DOHH2 (cell line): ENCODE results near the gene PRELID2.

Experiments
- CTCF ChIP-seq: fragments of 200-600 bp; sonication (generic); IDR thresholded peaks from one replicate; pipeline ENCODE4 v1.5.1; 2014; ENCODE audit warnings: antibody characterized with exemption, mild to moderate bottlenecking, low read depth, low read length; ENCODE audit not compliant: poor library complexity, severe bottlenecking
- EZH2phosphoT487 ChIP-seq: fragments of 200-600 bp; sonication (generic); IDR thresholded peaks from 2 replicates; pipeline ENCODE4 v1.6.1; 2017; ENCODE audit warnings: borderline replicate concordance, mild to moderate bottlenecking, antibody characterized with exemption, low read length, moderate library complexity, mixed read lengths

DNA sequence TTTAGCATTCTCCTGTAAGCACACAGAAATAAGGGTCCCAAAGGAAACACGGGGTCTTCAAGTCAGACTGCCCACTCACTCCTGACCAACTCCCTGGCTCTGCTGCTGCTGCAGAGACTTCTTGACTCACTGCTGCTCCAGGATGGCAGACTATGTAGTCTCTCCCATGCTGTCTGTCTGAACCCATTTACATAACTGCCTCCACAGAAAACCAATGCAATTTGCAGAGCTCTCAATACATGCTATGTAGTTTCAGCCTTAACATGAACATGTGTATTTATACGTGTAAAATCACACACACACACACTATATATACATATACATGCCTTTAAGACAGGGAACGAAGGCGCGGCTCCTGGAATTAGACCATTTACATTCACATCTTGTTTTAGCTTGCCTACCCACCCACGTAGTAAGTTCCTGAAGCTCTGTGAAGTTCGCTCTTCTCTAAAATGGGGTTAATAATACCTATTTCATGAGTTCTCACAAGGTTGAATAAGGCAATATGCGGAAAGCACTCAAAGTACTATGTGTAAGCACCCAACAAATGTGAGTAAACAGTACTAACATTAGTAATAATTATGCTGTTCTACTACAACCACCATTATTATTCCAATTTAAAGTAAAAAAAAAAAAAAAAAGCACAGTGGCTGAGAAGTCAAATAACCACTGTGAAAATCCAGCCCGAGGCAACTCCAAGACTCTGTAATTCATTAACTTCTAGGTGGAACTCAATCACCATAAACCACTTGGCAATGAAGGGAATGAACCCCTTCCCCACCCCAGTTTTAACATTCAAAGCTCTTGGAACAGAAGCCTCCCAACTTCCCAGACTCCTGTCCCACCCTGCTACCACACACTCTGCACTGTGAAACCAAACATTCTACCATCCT lies 31.8 kb downstream of the PRELID2 start:
- TF ChIP-seq CTCF, result no peak
- no peak for TF ChIP-seq EZH2phosphoT487
